NCI-H2107 (cell line): Measurements from ENCODE around the gene EPG5.
"Not testable (repeated sequence)": the region's sequence is repeated elsewhere in the genome, so short reads cannot be mapped to it uniquely, and the experiment has no call there.

Experiments
- DNase-seq: peaks from one replicate; lab custom pipeline; 2025; lab: John Stamatoyannopoulos, UW

EPG5 gene

GRCh38 chr18:45863469-45863868 is 103.7 kb downstream of the EPG5 start:
- DNase-seq: no peak

GRCh38 chr18:45861926-45862325 is 105.2 kb downstream of the EPG5 start:
- DNase-seq: no peak

- no peak for DNase-seq
Observed at GRCh38 chr18:45860971-45861370, 106.2 kb downstream of the EPG5 start.

- DNase-seq: no peak
Observed at GRCh38 chr18:45860492-45860891, 106.6 kb downstream of the EPG5 start.

GRCh38 chr18:45859334-45859733 is 107.8 kb downstream of the EPG5 start:
- no peak for DNase-seq

GRCh38 chr18:45856531-45856930 is 110.6 kb downstream of the EPG5 start:
- DNase-seq: no peak

GRCh38 chr18:45854036-45854586 is 113.0 kb downstream of the EPG5 start:
- no peak for DNase-seq

- no peak for DNase-seq
Observed at GRCh38 chr18:45852631-45853030, 114.5 kb downstream of the EPG5 start.

- DNase-seq: no peak
Observed at GRCh38 chr18:45851161-45851925, 115.8 kb downstream of the EPG5 start.

- DNase-seq: peak; percentile 48
Observed at GRCh38 chr18:45850021-45850420, 117.1 kb downstream of the EPG5 start.

GRCh38 chr18:45849529-45849928 is 117.6 kb downstream of the EPG5 start:
- DNase-seq: no peak

- DNase-seq: not testable (repeated sequence)
Observed at GRCh38 chr18:45848643-45849042, 118.5 kb downstream of the EPG5 start.

GRCh38 chr18:45847119-45847518 is 120.0 kb downstream of the EPG5 start:
- no peak for DNase-seq

- DNase-seq: no peak
Observed at GRCh38 chr18:45845410-45845809, 121.7 kb downstream of the EPG5 start.

GRCh38 chr18:45844938-45845337 is 122.2 kb downstream of the EPG5 start:
- DNase-seq: peak; percentile 69

GRCh38 chr18:45843019-45843418 is 124.1 kb downstream of the EPG5 start:
- no peak for DNase-seq

GRCh38 chr18:45841765-45842442 is 125.2 kb downstream of the EPG5 start:
- DNase-seq: no peak

- no peak for DNase-seq
Observed at GRCh38 chr18:45841060-45841764, 125.9 kb downstream of the EPG5 start.

GRCh38 chr18:45839414-45840395 is 127.4 kb downstream of the EPG5 start:
- peak; percentile 45 for DNase-seq

GRCh38 chr18:45838302-45839070 is 128.6 kb downstream of the EPG5 start:
- no peak for DNase-seq
